Subcutaneous abdominal adipose tissue (tissue), 5 donors: Measurements from ENCODE around the gene GPR17.
A peak's percentile ranks its signal among the peaks of the same experiment; 100 is the strongest.

Experiments
- H3K27ac ChIP-seq: one replicate; pipeline ENCODE4 v1.7.0; 2013; ENCODE audit warnings: low read depth, mild to moderate bottlenecking, inconsistent platforms, low read length, moderate library complexity
- H3K27me3 ChIP-seq, 5 donors: one replicate each; pipeline ENCODE4 v1.7.0; 2013; ENCODE audit warnings: low read length in 5 of 5, inconsistent platforms in 1 of 5; ENCODE audit not compliant: control insufficient read depth in 5 of 5, insufficient read depth in 4 of 5
- H3K36me3 ChIP-seq, 5 donors: one replicate each; pipeline ENCODE4 v1.7.0; 2013; ENCODE audit warnings: low read length in 5 of 5; ENCODE audit not compliant: control insufficient read depth in 5 of 5, insufficient read depth in 5 of 5
- H3K4me1 ChIP-seq, 5 donors: one replicate each; pipeline ENCODE4 v1.7.0; 2013; ENCODE audit warnings: low read length in 5 of 5, mild to moderate bottlenecking in 3 of 5, moderate library complexity in 1 of 5; ENCODE audit not compliant: control insufficient read depth in 5 of 5, insufficient read depth in 5 of 5
- H3K4me3 ChIP-seq, 5 donors: one replicate each; pipeline ENCODE4 v1.7.0; 2013; ENCODE audit warnings: low read length in 5 of 5, low read depth in 1 of 5
- H3K9ac ChIP-seq, 5 donors: one replicate each; pipeline ENCODE4 v1.7.0; 2013; ENCODE audit warnings: low read length in 5 of 5, mild to moderate bottlenecking in 4 of 5, moderate library complexity in 3 of 5
- H3K9me3 ChIP-seq, 5 donors: one replicate each; pipeline ENCODE4 v1.7.0; 2013; ENCODE audit warnings: low read length in 5 of 5; ENCODE audit not compliant: control insufficient read depth in 5 of 5
- donor health status: healthy.
- donor health status: healthy.
- donor health status: healthy.
- donor health status: healthy.
- donor health status: healthy.

Gene GPR17

GRCh38 chr2:127634626-127635379, 11.2 kb upstream of the GPR17 start:
- H3K27me3 ChIP-seq = no peaks in the 10 kb centered on the region
- peaks cover 12 to 90% (median 32%) of the 10 kb centered on the region in 5 donors for H3K4me1 ChIP-seq
- H3K9me3 ChIP-seq = no peaks in the 10 kb centered on the region
- no peak overlapping the region for H3K9ac ChIP-seq
- H3K4me3 ChIP-seq = no peak overlapping the region
- peaks cover 0 to 15% (median 11%) of the 10 kb centered on the region in 5 donors for H3K36me3 ChIP-seq
- H3K27ac ChIP-seq = no peak overlapping the region

DNA sequence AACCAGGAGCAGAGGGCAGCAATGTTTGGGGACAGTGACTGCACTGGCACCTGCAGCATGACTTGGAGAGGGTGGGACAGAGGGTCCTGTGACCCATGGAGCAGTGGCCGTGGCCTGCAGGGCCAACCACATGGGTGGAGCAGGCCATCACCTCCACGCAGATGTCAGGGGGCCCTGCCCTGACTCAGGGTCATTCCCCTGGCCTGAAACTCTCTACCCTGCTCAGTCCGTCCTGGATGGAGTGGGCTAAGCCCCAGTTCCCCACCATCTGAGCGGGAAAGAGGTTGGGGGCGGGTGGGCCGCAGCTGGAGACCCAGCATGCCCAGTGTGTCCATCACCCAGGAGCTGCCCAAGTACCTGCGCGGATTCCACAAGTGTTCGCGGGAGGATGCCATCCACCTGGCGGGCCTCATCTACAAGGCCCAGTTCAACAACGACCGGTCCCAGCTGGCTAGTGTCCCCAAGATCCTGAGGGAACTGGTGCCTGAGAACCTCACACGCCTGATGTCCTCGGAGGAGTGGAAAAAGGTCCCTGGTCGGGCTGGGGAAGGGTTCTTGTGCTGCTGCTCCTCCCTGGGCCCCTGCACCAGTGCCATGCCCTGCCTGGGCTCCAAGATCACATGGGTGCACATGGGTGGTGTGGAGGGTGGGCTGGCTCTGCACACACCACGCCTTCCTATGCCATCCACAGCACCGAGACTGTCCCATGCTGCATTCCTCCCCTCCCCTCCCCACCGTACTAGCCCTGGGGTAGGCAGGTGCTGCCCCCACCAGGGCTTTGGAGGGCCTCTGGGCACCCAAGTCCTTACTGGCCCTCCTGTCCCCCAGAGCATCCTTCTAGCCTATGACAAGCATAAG, 10.3 kb upstream of the GPR17 start:
- peaks cover 0 to 23% (median 11%) of the 10 kb centered on the region in 5 donors for H3K36me3 ChIP-seq
- H3K4me3 ChIP-seq = no peak overlapping the region
- peaks cover 11 to 91% (median 35%) of the 10 kb centered on the region in 5 donors for H3K4me1 ChIP-seq
- no peaks in the 10 kb centered on the region for H3K9me3 ChIP-seq
- H3K27me3 ChIP-seq = no peaks in the 10 kb centered on the region
- no peak overlapping the region for H3K27ac ChIP-seq
- H3K9ac ChIP-seq = no peak overlapping the region

DNA sequence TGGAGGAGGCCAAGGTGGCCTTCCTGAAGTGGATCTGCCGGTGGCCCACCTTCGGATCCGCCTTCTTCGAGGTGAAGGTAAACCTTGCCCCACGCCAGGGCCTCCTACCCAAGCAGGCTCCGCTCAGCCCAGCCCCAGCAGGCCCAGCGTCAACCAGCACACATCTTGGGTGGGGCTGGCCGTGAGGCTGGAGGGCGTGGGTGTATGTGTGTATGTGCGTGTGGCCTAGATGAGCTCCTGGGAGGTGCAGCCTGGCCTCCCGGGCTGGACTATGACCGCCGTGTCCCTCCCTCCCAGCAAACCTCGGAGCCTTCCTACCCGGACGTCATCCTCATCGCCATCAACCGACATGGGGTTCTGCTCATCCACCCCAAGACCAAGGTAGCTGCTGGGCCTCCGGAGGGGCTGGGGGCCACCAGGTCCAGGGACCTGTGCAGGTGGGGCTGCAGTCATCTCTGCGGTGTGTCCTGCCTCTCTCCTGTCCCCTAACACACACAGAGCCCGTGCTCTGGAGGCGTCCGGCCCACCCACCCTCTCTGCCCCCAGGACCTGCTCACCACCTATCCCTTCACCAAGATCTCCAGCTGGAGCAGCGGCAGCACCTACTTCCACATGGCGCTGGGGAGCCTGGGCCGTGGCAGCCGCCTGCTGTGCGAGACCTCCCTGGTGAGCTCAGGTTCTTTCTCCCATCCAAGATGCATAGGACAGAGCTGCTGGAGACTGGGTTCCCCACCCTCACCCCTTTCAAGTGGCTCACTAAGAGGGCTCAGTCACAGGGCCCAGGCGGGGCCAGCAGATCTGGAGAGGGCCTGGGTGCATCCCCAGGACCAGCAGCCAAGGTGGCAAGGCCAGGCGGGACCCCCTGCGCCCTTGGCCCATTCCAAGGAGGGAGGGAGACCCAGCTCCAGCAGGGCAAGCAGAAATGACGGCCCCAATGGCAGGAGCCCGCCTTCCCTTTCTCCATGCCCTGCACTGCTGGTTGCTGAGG, 9.4 kb upstream of the GPR17 start:
- H3K4me1 ChIP-seq = peaks cover 11 to 90% (median 35%) of the 10 kb centered on the region in 5 donors
- peak overlapping the region in 1 of 5 donors; percentile 6 for H3K4me3 ChIP-seq
- H3K27me3 ChIP-seq = no peaks in the 10 kb centered on the region
- no peaks in the 10 kb centered on the region for H3K9me3 ChIP-seq
- peak overlapping the region; percentile 37 for H3K27ac ChIP-seq
- H3K36me3 ChIP-seq = peaks cover 0 to 29% (median 11%) of the 10 kb centered on the region in 5 donors
- no peak overlapping the region for H3K9ac ChIP-seq

DNA sequence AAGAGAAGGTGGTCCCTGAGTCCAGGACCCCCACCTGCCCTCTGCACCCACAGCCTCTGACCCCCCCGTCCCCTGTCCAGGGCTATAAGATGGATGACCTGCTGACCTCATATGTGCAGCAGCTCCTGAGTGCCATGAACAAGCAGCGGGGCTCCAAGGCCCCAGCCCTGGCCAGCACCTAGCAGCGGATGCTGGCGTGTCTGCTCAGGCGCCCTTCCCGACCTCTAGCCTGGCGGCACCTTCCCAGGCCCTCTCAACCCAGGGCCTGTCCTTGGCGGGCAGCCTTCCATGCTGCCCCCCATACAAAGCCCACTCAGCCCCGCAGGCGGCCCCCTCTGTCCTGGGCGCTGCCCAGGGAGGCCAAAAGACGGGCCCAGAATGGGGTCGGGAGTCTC, 8.7 kb upstream of the GPR17 start:
- Histone ChIP-seq H3K4me3 (peak overlapping the region in 2 of 5 donors; percentile 6 to 11), H3K4me1 (peaks cover 11 to 91% (median 35%) of the 10 kb centered on the region in 5 donors), H3K36me3 (peaks cover 0 to 31% (median 11%) of the 10 kb centered on the region in 5 donors), H3K27me3 (no peaks in the 10 kb centered on the region), H3K9ac (no peak overlapping the region), H3K9me3 (no peaks in the 10 kb centered on the region), H3K27ac (peak overlapping the region; percentile 37)

DNA sequence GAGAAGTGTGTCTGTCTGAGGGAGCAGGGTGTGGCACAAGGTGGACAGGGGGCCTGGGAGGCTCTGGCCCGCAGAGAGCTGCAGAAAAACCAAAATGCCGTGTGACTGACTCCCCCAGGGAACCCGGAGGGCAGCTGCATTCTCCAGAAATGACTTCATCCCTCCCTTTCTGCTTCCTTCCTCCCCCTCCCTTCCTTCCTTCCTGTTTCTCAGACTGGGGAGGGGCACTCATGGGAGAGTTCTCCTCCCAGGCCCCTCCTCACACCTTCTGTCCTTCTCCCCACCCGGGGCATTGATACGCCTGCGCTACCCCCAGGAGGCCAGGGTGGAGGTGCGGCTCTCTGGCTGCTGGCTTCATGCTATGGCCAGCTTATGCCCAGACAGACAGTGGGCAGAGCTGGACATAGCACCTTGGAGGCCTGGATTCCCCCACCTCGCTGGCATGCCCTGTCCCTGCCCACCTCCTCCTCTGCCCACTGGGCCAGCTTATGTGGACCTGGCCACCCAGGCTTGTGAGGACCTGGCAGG, 8.2 kb upstream of the GPR17 start:
- peak overlapping the region in 4 of 5 donors; percentile 8 to 22 (median 14) for H3K4me3 ChIP-seq
- H3K4me1 ChIP-seq = peaks cover 11 to 90% (median 37%) of the 10 kb centered on the region in 5 donors

DNA sequence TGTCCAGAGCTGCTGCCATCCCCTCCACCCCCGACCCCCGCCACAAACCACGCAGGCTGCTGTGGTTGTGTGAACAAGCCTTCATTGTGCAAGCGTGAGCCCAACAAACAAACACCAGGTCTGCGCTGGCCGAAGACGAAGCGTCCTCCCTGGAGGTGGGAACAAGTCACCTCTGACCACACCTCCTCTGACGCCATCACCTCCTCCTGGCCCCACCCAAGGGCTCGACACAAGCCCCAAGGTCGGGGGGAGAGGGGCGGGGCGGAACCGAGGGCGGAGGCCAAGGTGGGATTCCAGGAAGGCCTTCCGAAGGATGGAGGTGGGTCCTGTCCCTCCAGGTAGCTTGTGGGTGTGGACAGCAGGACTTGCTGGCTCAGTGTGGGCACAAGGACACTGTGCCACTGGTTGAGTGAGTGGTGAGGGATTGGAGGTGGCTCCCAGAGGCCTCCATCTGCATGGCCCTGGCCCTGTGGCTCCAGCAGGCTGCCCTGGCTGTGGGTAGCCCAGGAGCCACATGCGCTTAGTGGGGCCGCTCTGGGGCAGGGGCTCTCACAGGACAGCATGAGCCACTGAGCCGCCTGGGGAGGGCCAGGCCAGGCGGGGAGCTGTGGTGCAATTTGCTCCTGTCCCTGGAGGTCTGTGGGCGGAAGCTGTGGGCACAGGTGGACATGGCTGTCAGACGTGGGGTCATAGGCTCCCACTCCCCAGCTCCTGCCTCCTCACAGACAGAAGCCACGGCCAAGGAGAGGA, 7.4 kb upstream of the GPR17 start:
- peaks cover 0 to 31% (median 11%) of the 10 kb centered on the region in 5 donors for H3K36me3 ChIP-seq

More for the DNA sequence above, 8.2 kb upstream of the GPR17 start:
- Histone ChIP-seq H3K36me3 (peaks cover 0 to 31% (median 11%) of the 10 kb centered on the region in 5 donors), H3K27ac (peak overlapping the region; percentile 65), H3K27me3 (no peaks in the 10 kb centered on the region), H3K9me3 (no peaks in the 10 kb centered on the region), H3K9ac (peak overlapping the region in 1 of 5 donors; percentile 11)

GRCh38 chr2:127639111-127639474, 6.9 kb upstream of the GPR17 start:
- Histone ChIP-seq H3K4me1 (peaks cover 8 to 89% (median 29%) of the 10 kb centered on the region in 5 donors), H3K36me3 (peaks cover 0 to 31% (median 11%) of the 10 kb centered on the region in 5 donors), H3K4me3 (no peak overlapping the region)

More for the DNA sequence above, 7.4 kb upstream of the GPR17 start:
- Histone ChIP-seq H3K9ac (no peak overlapping the region), H3K4me1 (peaks cover 11 to 89% (median 35%) of the 10 kb centered on the region in 5 donors), H3K9me3 (no peaks in the 10 kb centered on the region), H3K4me3 (no peak overlapping the region), H3K27ac (peak overlapping the region; percentile 65), H3K27me3 (no peaks in the 10 kb centered on the region)

GRCh38 chr2:127640082-127641072, 5.6 kb upstream of the GPR17 start:
- no peaks in the 10 kb centered on the region for H3K9me3 ChIP-seq
- H3K27me3 ChIP-seq = no peaks in the 10 kb centered on the region
- H3K27ac ChIP-seq = no peak overlapping the region
- peaks cover 0 to 31% (median 11%) of the 10 kb centered on the region in 5 donors for H3K36me3 ChIP-seq
- peaks cover 5 to 90% (median 25%) of the 10 kb centered on the region in 5 donors for H3K4me1 ChIP-seq
- no peak overlapping the region for H3K4me3 ChIP-seq
- peak overlapping the region in 1 of 5 donors; percentile 17 for H3K9ac ChIP-seq

More at GRCh38 chr2:127639111-127639474, 6.9 kb upstream of the GPR17 start:
- Histone ChIP-seq H3K27me3 (no peaks in the 10 kb centered on the region), H3K9ac (no peak overlapping the region), H3K27ac (peak overlapping the region; percentile 65), H3K9me3 (no peaks in the 10 kb centered on the region)
